Fibroblast of lung (primary cell): Measurements from ENCODE around the gene SCYGR1. TPM values are rescaled to one million over a fixed set of nuclear protein-coding genes. Genes with fewer than 3 reads are reported as not detected.

Experiments
- DNase-seq, 2 donors: peaks; one replicate each; pipeline versions ENCODE4 v3.0.0 to v3.0.0-alpha.2; 2010; ENCODE audit warnings: low read depth in 2 of 2
- H2AFZ ChIP-seq: 2 replicates; pipeline ENCODE4 v1.5.1; 2012; ENCODE audit warnings: low read length, control low read depth, inconsistent platforms
- H3K27ac ChIP-seq: 2 replicates; pipeline ENCODE4 v1.5.1; 2011; ENCODE audit warnings: low read length, control low read depth; ENCODE audit not compliant: insufficient read depth
- H3K27me3 ChIP-seq: 2 replicates; pipeline ENCODE4 v1.5.1; 2011; ENCODE audit warnings: mild to moderate bottlenecking, low read length; ENCODE audit not compliant: control insufficient read depth, insufficient read depth
- H3K36me3 ChIP-seq: 2 replicates; pipeline ENCODE4 v1.5.1; 2011; ENCODE audit warnings: low read length; ENCODE audit not compliant: control insufficient read depth, insufficient read depth
- H3K4me1 ChIP-seq: 2 replicates; pipeline ENCODE4 v1.5.1; 2011; ENCODE audit warnings: low read length; ENCODE audit not compliant: control insufficient read depth, insufficient read depth; ENCODE audit errors: extremely low read depth
- H3K4me2 ChIP-seq: 2 replicates; pipeline ENCODE4 v1.5.1; 2011; ENCODE audit warnings: low read length, control low read depth; ENCODE audit not compliant: insufficient read depth; ENCODE audit errors: extremely low read depth
- H3K4me3 ChIP-seq, 4 experiments: fragments of 200-600 bp in 1 of 4; sonication (generic) in 1 of 4; replicated peaks in 1 of 4; 2 replicates each; pipeline ENCODE4 v1.5.1; 2011 to 2016; ENCODE audit warnings: low read length in 4 of 4, low read depth in 3 of 4, mild to moderate bottlenecking in 3 of 4, control low read depth in 2 of 4, inconsistent platforms in 1 of 4, mixed read lengths in 1 of 4; ENCODE audit not compliant: insufficient read depth in 1 of 4; ENCODE audit errors: control extremely low read depth in 1 of 4
- H3K79me2 ChIP-seq: 2 replicates; pipeline ENCODE4 v1.5.1; 2012; ENCODE audit warnings: mild to moderate bottlenecking, low read length, inconsistent platforms; ENCODE audit not compliant: control insufficient read depth, insufficient read depth
- H3K9ac ChIP-seq: 2 replicates; pipeline ENCODE4 v1.5.1; 2011; ENCODE audit warnings: mild to moderate bottlenecking, low read length, control low read depth; ENCODE audit not compliant: insufficient read depth
- H3K9me3 ChIP-seq: 2 replicates; pipeline ENCODE4 v1.5.1; 2012; ENCODE audit warnings: low read depth, low read length; ENCODE audit not compliant: control insufficient read depth, insufficient read depth
- H4K20me1 ChIP-seq: 2 replicates; pipeline ENCODE4 v1.5.1; 2011; ENCODE audit warnings: low read length; ENCODE audit not compliant: control insufficient read depth, insufficient read depth; ENCODE audit errors: extremely low read depth
- CTCF ChIP-seq, 2 donors: IDR thresholded peaks in 1 of 2; conservative IDR thresholded peaks in 1 of 2; 1 replicate in 1 of 2; 2 replicates in 1 of 2; pipeline ENCODE4 v1.5.1; 2011 to 2012; ENCODE audit warnings: low read length in 2 of 2, control low read depth in 1 of 2, inconsistent platforms in 1 of 2, low read depth in 1 of 2, mild to moderate bottlenecking in 1 of 2
- EZH2 ChIP-seq: IDR thresholded peaks from 2 replicates; pipeline ENCODE4 v1.5.1; 2012; ENCODE audit warnings: low read length, control low read depth, mild to moderate bottlenecking; ENCODE audit errors: missing control alignments
- polyA plus RNA-seq, 2 donors: library from polyadenylated mRNA; depleted of rRNA in 1 of 2; stranded (reverse) in 1 of 2; unstranded in 1 of 2; fragments of >200 nt; gene quantifications; 2 replicates each; pipeline ENCODE4 v1.2.1, GENCODE V29; 2011 to 2012; ENCODE audit warnings: missing spikeins in 1 of 2
- total RNA-seq: library from RNA; depleted of rRNA; stranded (reverse); fragments of >200 nt; gene quantifications from 2 replicates; pipeline ENCODE4 v1.2.1, GENCODE V29; 2014

Gene SCYGR1
- total and polyA plus RNA-seq, 2 donors (not counting 1 experiment from before 2014, with no cell fraction given) = not detected

- H3K79me2 ChIP-seq = no peaks in the 10 kb centered on the region
- no peak overlapping the region for H3K9ac ChIP-seq
- H3K4me1 ChIP-seq = peaks cover 11% of the 10 kb centered on the region
- no peak overlapping the region for H2AFZ ChIP-seq
- H3K9me3 ChIP-seq = no peaks in the 10 kb centered on the region
- no peak overlapping the region for H3K27ac ChIP-seq
- H3K27me3 ChIP-seq = no peaks in the 10 kb centered on the region
- H3K4me3 ChIP-seq = no peak overlapping the region
- no peak overlapping the region for H3K4me2 ChIP-seq
- no peaks in the 10 kb centered on the region for H4K20me1 ChIP-seq
- no peak for TF ChIP-seq CTCF (conservative IDR thresholded peaks at IDR 0.05 in 1 of 2, IDR thresholded peaks at IDR 0.05 in 1 of 2; ENCODE audit: low read depth in 1 of 2, low read length in 2 of 2)
- TF ChIP-seq EZH2 = no peak
- no peaks in the 10 kb centered on the region for H3K36me3 ChIP-seq
- DNase-seq = peak; percentile 32 to 95
These were observed 13.6 kb downstream of the SCYGR1 start for GRCh38 chr2:227374158-227374557.

GRCh38 chr2:227373389-227373788 is 14.4 kb downstream of the SCYGR1 start:
- Histone ChIP-seq H2AFZ (no peak overlapping the region), H4K20me1 (no peaks in the 10 kb centered on the region), H3K9ac (no peak overlapping the region), H3K4me3 (no peak overlapping the region), H3K9me3 (no peaks in the 10 kb centered on the region), H3K4me1 (peaks cover 11% of the 10 kb centered on the region), H3K27me3 (no peaks in the 10 kb centered on the region), H3K79me2 (no peaks in the 10 kb centered on the region), H3K36me3 (no peaks in the 10 kb centered on the region), H3K27ac (no peak overlapping the region), H3K4me2 (no peak overlapping the region)
- no peak for DNase-seq
- TF ChIP-seq CTCF (conservative IDR thresholded peaks at IDR 0.05 in 1 of 2, IDR thresholded peaks at IDR 0.05 in 1 of 2; ENCODE audit: low read depth in 1 of 2, low read length in 2 of 2) (no peak), EZH2 (no peak)

GRCh38 chr2:227370791-227371312 is 16.9 kb downstream of the SCYGR1 start:
- Histone ChIP-seq H3K36me3 (no peaks in the 10 kb centered on the region), H3K27ac (peak overlapping the region; percentile 61), H3K4me3 (no peak overlapping the region), H3K9ac (no peak overlapping the region), H4K20me1 (no peaks in the 10 kb centered on the region), H3K4me2 (no peak overlapping the region), H3K27me3 (no peaks in the 10 kb centered on the region), H2AFZ (no peak overlapping the region), H3K79me2 (no peaks in the 10 kb centered on the region), H3K4me1 (peaks cover 14% of the 10 kb centered on the region), H3K9me3 (no peaks in the 10 kb centered on the region)
- peak; percentile 52 to 94 for DNase-seq
- TF ChIP-seq CTCF (conservative IDR thresholded peaks at IDR 0.05 in 1 of 2, IDR thresholded peaks at IDR 0.05 in 1 of 2; ENCODE audit: low read depth in 1 of 2, low read length in 2 of 2) = no peak
- TF ChIP-seq EZH2 = no peak
